ENCODE measurements around the gene RNF144A.
"Not testable (repeated sequence)": the region's sequence is repeated elsewhere in the genome, so short reads cannot be mapped to it uniquely, and the experiment has no call there.

RNF144A gene

GRCh38 chr2:6883448-6884122 lies 33.6 kb upstream of the RNF144A start:
- H3K27ac ChIP-seq (ENCODE audit: insufficient read depth, low read depth, low read length, poor library complexity, severe bottlenecking), result no peak overlapping the region
- WGBS, 2 experiments, result 89 to 93% methylated on average over 7 of the region's 7 CpGs
- peaks cover 2% of the 10 kb centered on the region for H3K9me3 ChIP-seq (ENCODE audit: control insufficient read depth, low read length)
- H3K4me3 ChIP-seq (ENCODE audit: insufficient read depth, low read depth, low read length), result no peak overlapping the region
- no peaks in the 10 kb centered on the region for H3K27me3 ChIP-seq (ENCODE audit: control insufficient read depth, insufficient read depth, low read length, poor library complexity, severe bottlenecking)
- no peaks in the 10 kb centered on the region for H3K4me1 ChIP-seq (ENCODE audit: control insufficient read depth, insufficient read depth, low read length)
- no peaks in the 10 kb centered on the region for H3K36me3 ChIP-seq (ENCODE audit: control insufficient read depth, insufficient read depth, low read length)

DNA sequence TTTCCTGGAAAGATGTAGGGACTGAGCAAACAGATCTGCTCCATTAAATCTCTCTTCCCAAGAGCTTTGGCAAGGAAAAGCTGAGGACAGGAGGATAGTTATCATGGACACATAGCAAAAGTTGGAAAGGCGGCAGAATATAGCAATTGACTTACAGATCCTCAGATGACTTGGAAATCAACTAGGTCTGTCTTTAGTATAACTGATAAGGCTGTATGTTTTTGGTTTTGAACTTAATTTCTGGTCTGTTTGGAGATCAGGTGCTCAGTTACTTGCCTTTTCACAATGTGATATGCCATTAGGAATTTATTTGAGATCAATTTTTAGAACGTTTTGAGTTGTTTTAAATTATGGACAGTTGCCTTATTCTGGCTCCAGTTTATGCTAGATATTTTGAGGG lies 31.7 kb upstream of the RNF144A start:
- H3K36me3 ChIP-seq (ENCODE audit: control insufficient read depth, insufficient read depth, low read length), result no peaks in the 10 kb centered on the region
- no peak overlapping the region for H3K4me3 ChIP-seq (ENCODE audit: insufficient read depth, low read depth, low read length)
- 91 to 92% methylated on average over 2 of the region's 2 CpGs for WGBS, 2 experiments
- no peaks in the 10 kb centered on the region for H3K27me3 ChIP-seq (ENCODE audit: control insufficient read depth, insufficient read depth, low read length, poor library complexity, severe bottlenecking)
- no peaks in the 10 kb centered on the region for H3K4me1 ChIP-seq (ENCODE audit: control insufficient read depth, insufficient read depth, low read length)
- H3K27ac ChIP-seq (ENCODE audit: insufficient read depth, low read depth, low read length, poor library complexity, severe bottlenecking), result no peak overlapping the region
- no peaks in the 10 kb centered on the region for H3K9me3 ChIP-seq (ENCODE audit: control insufficient read depth, low read length)

GRCh38 chr2:6885968-6886367 lies 31.2 kb upstream of the RNF144A start:
- no peaks in the 10 kb centered on the region for H3K36me3 ChIP-seq (ENCODE audit: control insufficient read depth, insufficient read depth, low read length)
- WGBS, 2 experiments, result 91 to 92% methylated on average over 3 of the region's 3 CpGs
- H3K27me3 ChIP-seq (ENCODE audit: control insufficient read depth, insufficient read depth, low read length, poor library complexity, severe bottlenecking), result no peaks in the 10 kb centered on the region
- no peak overlapping the region for H3K4me3 ChIP-seq (ENCODE audit: insufficient read depth, low read depth, low read length)
- no peaks in the 10 kb centered on the region for H3K4me1 ChIP-seq (ENCODE audit: control insufficient read depth, insufficient read depth, low read length)
- H3K27ac ChIP-seq (ENCODE audit: insufficient read depth, low read depth, low read length, poor library complexity, severe bottlenecking), result no peak overlapping the region
- H3K9me3 ChIP-seq (ENCODE audit: control insufficient read depth, low read length), result no peaks in the 10 kb centered on the region

GRCh38 chr2:6887751-6888192 lies 29.4 kb upstream of the RNF144A start:
- no peak overlapping the region for H3K4me3 ChIP-seq (ENCODE audit: insufficient read depth, low read depth, low read length)
- H3K36me3 ChIP-seq (ENCODE audit: control insufficient read depth, insufficient read depth, low read length), result no peaks in the 10 kb centered on the region
- H3K9me3 ChIP-seq (ENCODE audit: control insufficient read depth, low read length), result no peaks in the 10 kb centered on the region
- no peak overlapping the region for H3K27ac ChIP-seq (ENCODE audit: insufficient read depth, low read depth, low read length, poor library complexity, severe bottlenecking)
- H3K27me3 ChIP-seq (ENCODE audit: control insufficient read depth, insufficient read depth, low read length, poor library complexity, severe bottlenecking), result no peaks in the 10 kb centered on the region
- H3K4me1 ChIP-seq (ENCODE audit: control insufficient read depth, insufficient read depth, low read length), result no peaks in the 10 kb centered on the region
- 82 to 91% methylated on average over 3 of the region's 3 CpGs for WGBS, 2 experiments

GRCh38 chr2:6888724-6889123 lies 28.5 kb upstream of the RNF144A start:
- Histone ChIP-seq H3K36me3 (ENCODE audit: control insufficient read depth, insufficient read depth, low read length) (no peaks in the 10 kb centered on the region), H3K27me3 (ENCODE audit: control insufficient read depth, insufficient read depth, low read length, poor library complexity, severe bottlenecking) (no peaks in the 10 kb centered on the region), H3K27ac (ENCODE audit: insufficient read depth, low read depth, low read length, poor library complexity, severe bottlenecking) (no peak overlapping the region), H3K4me1 (ENCODE audit: control insufficient read depth, insufficient read depth, low read length) (no peaks in the 10 kb centered on the region), H3K9me3 (ENCODE audit: control insufficient read depth, low read length) (no peaks in the 10 kb centered on the region), H3K4me3 (ENCODE audit: insufficient read depth, low read depth, low read length) (no peak overlapping the region)
- WGBS, 2 experiments, result 87 to 94% methylated on average over 4 of the region's 4 CpGs

GRCh38 chr2:6893876-6894482 lies 23.2 kb upstream of the RNF144A start:
- H3K9me3 ChIP-seq (ENCODE audit: control insufficient read depth, low read length), result no peaks in the 10 kb centered on the region
- H3K27ac ChIP-seq (ENCODE audit: insufficient read depth, low read depth, low read length, poor library complexity, severe bottlenecking), result no peak overlapping the region
- no peaks in the 10 kb centered on the region for H3K36me3 ChIP-seq (ENCODE audit: control insufficient read depth, insufficient read depth, low read length)
- H3K4me1 ChIP-seq (ENCODE audit: control insufficient read depth, insufficient read depth, low read length), result no peaks in the 10 kb centered on the region
- no peaks in the 10 kb centered on the region for H3K27me3 ChIP-seq (ENCODE audit: control insufficient read depth, insufficient read depth, low read length, poor library complexity, severe bottlenecking)
- H3K4me3 ChIP-seq (ENCODE audit: insufficient read depth, low read depth, low read length), result no peak overlapping the region
- WGBS, 2 experiments, result 92 to 95% methylated on average over 2 of the region's 2 CpGs

DNA sequence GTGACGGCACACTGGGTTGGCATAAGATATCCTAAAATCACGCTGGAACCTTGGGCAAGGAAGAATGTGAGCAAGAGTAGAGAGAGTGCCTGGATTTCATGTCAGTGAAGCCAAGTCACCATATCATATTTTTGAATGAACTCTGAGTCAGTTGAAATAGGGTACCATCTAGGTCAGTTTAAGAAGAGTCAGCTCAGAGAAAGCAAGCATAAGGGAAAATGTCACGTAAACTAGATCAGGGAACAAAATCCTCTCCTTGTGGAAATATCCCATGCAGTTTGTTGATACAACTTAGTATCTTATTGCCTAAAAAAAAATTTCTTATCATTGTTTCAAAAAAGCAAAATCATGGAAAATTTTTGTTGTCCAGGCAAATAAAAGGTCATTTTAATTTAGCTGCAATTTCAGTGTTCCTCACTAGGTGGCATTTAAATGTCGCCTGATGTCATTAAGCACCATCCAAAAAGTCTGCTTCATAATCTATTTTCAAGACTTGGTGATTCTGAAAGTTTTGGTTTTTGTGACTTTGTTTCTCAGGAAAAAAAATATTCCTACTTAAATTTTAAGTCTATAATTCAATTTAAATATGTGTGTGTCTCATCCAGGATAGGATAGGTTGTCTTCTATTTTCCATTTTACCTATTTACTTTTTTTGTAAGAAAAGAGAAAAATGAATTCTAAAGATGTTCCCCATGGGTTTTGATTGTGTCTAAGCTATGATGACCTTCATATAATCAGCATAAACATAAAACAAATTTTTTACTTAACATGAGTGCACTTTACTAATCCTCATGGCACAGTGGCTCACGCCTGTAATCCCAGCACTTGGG lies 20.1 kb upstream of the RNF144A start:
- no peaks in the 10 kb centered on the region for H3K36me3 ChIP-seq (ENCODE audit: control insufficient read depth, insufficient read depth, low read length)
- no peaks in the 10 kb centered on the region for H3K9me3 ChIP-seq (ENCODE audit: control insufficient read depth, low read length)
- no peak overlapping the region for H3K27ac ChIP-seq (ENCODE audit: insufficient read depth, low read depth, low read length, poor library complexity, severe bottlenecking)
- WGBS, 2 experiments, result 80 to 85% methylated on average over 5 of the region's 5 CpGs
- no peak overlapping the region for H3K4me3 ChIP-seq (ENCODE audit: insufficient read depth, low read depth, low read length)
- no peaks in the 10 kb centered on the region for H3K4me1 ChIP-seq (ENCODE audit: control insufficient read depth, insufficient read depth, low read length)
- no peaks in the 10 kb centered on the region for H3K27me3 ChIP-seq (ENCODE audit: control insufficient read depth, insufficient read depth, low read length, poor library complexity, severe bottlenecking)

DNA sequence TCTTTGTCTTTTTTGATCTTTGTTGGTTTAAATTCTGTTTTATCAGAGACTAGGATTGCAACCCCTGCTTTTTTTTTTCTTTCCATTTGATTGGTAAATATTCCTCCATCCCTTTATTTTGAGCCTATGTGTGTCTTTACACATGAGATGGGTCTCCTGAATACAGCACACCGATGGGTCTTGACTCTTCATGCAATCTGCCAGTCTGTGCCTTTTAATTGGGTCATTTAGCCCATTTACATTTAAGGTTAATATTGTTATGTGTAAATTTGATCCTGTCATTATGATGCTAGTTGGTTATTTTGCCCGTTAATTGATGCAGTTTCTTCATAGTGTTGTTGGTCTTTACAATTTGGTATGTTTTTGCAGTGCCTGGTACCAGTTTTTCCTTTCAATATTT lies 14.6 kb upstream of the RNF144A start:
- not testable (repeated sequence) for H3K36me3 ChIP-seq (ENCODE audit: control insufficient read depth, insufficient read depth, low read length); H3K9me3 ChIP-seq (ENCODE audit: control insufficient read depth, low read length); H3K27ac ChIP-seq (ENCODE audit: insufficient read depth, low read depth, low read length, poor library complexity, severe bottlenecking); H3K4me3 ChIP-seq (ENCODE audit: insufficient read depth, low read depth, low read length); H3K4me1 ChIP-seq (ENCODE audit: control insufficient read depth, insufficient read depth, low read length); H3K27me3 ChIP-seq (ENCODE audit: control insufficient read depth, insufficient read depth, low read length, poor library complexity, severe bottlenecking)
- WGBS, 2 experiments, result 83 to 93% methylated on average over 2 of the region's 2 CpGs

DNA sequence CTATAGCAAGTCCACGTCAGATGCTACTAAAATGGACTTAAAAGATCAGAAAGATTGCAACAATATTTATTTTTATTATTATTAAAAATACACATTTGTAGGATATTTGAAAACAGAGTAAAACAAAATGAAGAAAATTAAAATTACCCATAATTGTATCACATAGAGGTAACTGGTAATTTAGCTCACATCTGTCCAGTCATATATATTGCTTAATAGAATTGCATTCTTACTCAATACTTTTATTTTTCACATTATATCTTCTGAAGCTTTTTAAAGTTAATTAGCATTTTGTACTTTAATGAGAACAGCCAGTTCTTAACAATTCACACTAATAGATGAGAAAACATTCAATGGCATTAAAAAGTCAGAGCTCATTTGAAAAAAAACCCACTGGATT lies 11.5 kb upstream of the RNF144A start:
- WGBS, 2 experiments, result 88% methylated on average over 1 of the region's 1 CpG; no CpG with 5 or more reads in 1 of the 2 experiments

GRCh38 chr2:6906165-6906741 lies 11.0 kb upstream of the RNF144A start:
- Histone ChIP-seq H3K4me3 (ENCODE audit: insufficient read depth, low read depth, low read length) (no peak overlapping the region), H3K36me3 (ENCODE audit: control insufficient read depth, insufficient read depth, low read length) (no peaks in the 10 kb centered on the region), H3K9me3 (ENCODE audit: control insufficient read depth, low read length) (no peaks in the 10 kb centered on the region), H3K27me3 (ENCODE audit: control insufficient read depth, insufficient read depth, low read length, poor library complexity, severe bottlenecking) (no peaks in the 10 kb centered on the region), H3K4me1 (ENCODE audit: control insufficient read depth, insufficient read depth, low read length) (no peaks in the 10 kb centered on the region), H3K27ac (ENCODE audit: insufficient read depth, low read depth, low read length, poor library complexity, severe bottlenecking) (no peak overlapping the region)
- WGBS, 2 experiments, result 95 to 97% methylated on average over 1 of the region's 1 CpG

More for the DNA sequence above, 11.5 kb upstream of the RNF144A start:
- no peaks in the 10 kb centered on the region for H3K4me1 ChIP-seq (ENCODE audit: control insufficient read depth, insufficient read depth, low read length)
- H3K4me3 ChIP-seq (ENCODE audit: insufficient read depth, low read depth, low read length), result no peak overlapping the region
- no peaks in the 10 kb centered on the region for H3K27me3 ChIP-seq (ENCODE audit: control insufficient read depth, insufficient read depth, low read length, poor library complexity, severe bottlenecking)
- H3K36me3 ChIP-seq (ENCODE audit: control insufficient read depth, insufficient read depth, low read length), result no peaks in the 10 kb centered on the region
- H3K27ac ChIP-seq (ENCODE audit: insufficient read depth, low read depth, low read length, poor library complexity, severe bottlenecking), result no peak overlapping the region
- no peaks in the 10 kb centered on the region for H3K9me3 ChIP-seq (ENCODE audit: control insufficient read depth, low read length)

Measured in ectodermal cell (in vitro differentiated cells).